ENCODE measurements around the gene FOXO3.
"Not testable (repeated sequence)": the region's sequence is repeated elsewhere in the genome, so short reads cannot be mapped to it uniquely, and the experiment has no call there.

FOXO3 gene

GRCh38 chr6:108663494-108664064 lies 102.9 kb downstream of the FOXO3 start:
- DNase-seq = not testable (repeated sequence)

GRCh38 chr6:108665495-108666196 lies 104.9 kb downstream of the FOXO3 start:
- no peak for DNase-seq

GRCh38 chr6:108666656-108667260 lies 106.0 kb downstream of the FOXO3 start:
- DNase-seq = no peak

- DNase-seq = no peak
These were observed 107.3 kb downstream of the FOXO3 start for GRCh38 chr6:108667993-108668392.

GRCh38 chr6:108669673-108670072 lies 109.0 kb downstream of the FOXO3 start:
- DNase-seq = no peak

- no peak for DNase-seq
These were observed 110.5 kb downstream of the FOXO3 start for GRCh38 chr6:108671175-108671574.

GRCh38 chr6:108671790-108672189 lies 111.1 kb downstream of the FOXO3 start:
- DNase-seq = no peak

GRCh38 chr6:108672641-108673040 lies 111.9 kb downstream of the FOXO3 start:
- DNase-seq = no peak

GRCh38 chr6:108673153-108673552 lies 112.4 kb downstream of the FOXO3 start:
- no peak for DNase-seq

- no peak for DNase-seq
These were observed 112.9 kb downstream of the FOXO3 start for GRCh38 chr6:108673602-108674001.

GRCh38 chr6:108675226-108676200 lies 114.8 kb downstream of the FOXO3 start:
- no peak for DNase-seq

GRCh38 chr6:108676555-108676954 lies 115.8 kb downstream of the FOXO3 start:
- DNase-seq = no peak

GRCh38 chr6:108677357-108677756 lies 116.6 kb downstream of the FOXO3 start:
- DNase-seq = no peak

GRCh38 chr6:108677894-108678293 lies 117.2 kb downstream of the FOXO3 start:
- DNase-seq = no peak

GRCh38 chr6:108680314-108680713 lies 119.6 kb downstream of the FOXO3 start:
- not testable (repeated sequence) for DNase-seq

- DNase-seq = not testable (repeated sequence)
These were observed 121.0 kb downstream of the FOXO3 start for GRCh38 chr6:108681721-108682120.

GRCh38 chr6:108682383-108683119 lies 121.8 kb downstream of the FOXO3 start:
- DNase-seq = not testable (repeated sequence)

- DNase-seq = not testable (repeated sequence)
These were observed 123.3 kb downstream of the FOXO3 start for GRCh38 chr6:108683976-108684375.

GRCh38 chr6:108684771-108685329 lies 124.1 kb downstream of the FOXO3 start:
- DNase-seq = no peak

GRCh38 chr6:108685970-108686369 lies 125.3 kb downstream of the FOXO3 start:
- DNase-seq = no peak

- no peak for DNase-seq
These were observed 126.2 kb downstream of the FOXO3 start for GRCh38 chr6:108686896-108687295.

GRCh38 chr6:108687921-108688320 lies 127.2 kb downstream of the FOXO3 start:
- DNase-seq = no peak

Data from CD4-positive, alpha-beta T cell treated with Interleukin-6 for 4 hours (primary cell).